H1 (cell line): Measurements from ENCODE around the gene SEC14L3. TPM values are rescaled to one million over a fixed set of nuclear protein-coding genes. Genes with fewer than 3 reads are reported as not detected.

Experiments used
- CTCF ChIA-PET: fragments of 300-600 bp; sonication (Branson Sonifier 250); formaldehyde crosslinking; loops from one replicate; lab custom pipeline; 2021; ENCODE audit not compliant: partially characterized antibody; lab: Charles Lee
- POLR2A ChIA-PET: fragments of 300-600 bp; sonication (Branson Sonifier 250); formaldehyde crosslinking; loops from one replicate; lab custom pipeline; 2021; ENCODE audit warnings: inconsistent platforms; ENCODE audit not compliant: partially characterized antibody; lab: Charles Lee
- DNase-seq, 2 experiments: peaks; one replicate each; pipeline versions ENCODE4 v3.0.0 to v3.0.0-alpha.2; 2010 to 2022; ENCODE audit warnings: low spot score in 2 of 2, low read depth in 1 of 2, mixed read lengths in 1 of 2
- FAIRE-seq: peaks from 2 replicates; lab custom pipeline; 2011; peaks lifted over from hg19 to GRCh38; lab: Jason Lieb, UNC
- H2AFZ ChIP-seq: 2 replicates; pipeline ENCODE4 v1.8.1; 2012; ENCODE audit warnings: low read length, inconsistent platforms
- H2AK5ac ChIP-seq: 2 replicates; pipeline ENCODE4 v1.6.1; 2013; ENCODE audit warnings: low read depth, low read length
- H2BK120ac ChIP-seq: replicated peaks from 2 replicates; pipeline ENCODE3; 2013; ENCODE audit warnings: low read depth, low read length, inconsistent platforms
- H2BK12ac ChIP-seq: 2 replicates; pipeline ENCODE4 v1.6.1; 2013; ENCODE audit warnings: low read depth, low read length
- H2BK15ac ChIP-seq: 2 replicates; pipeline ENCODE4 v1.6.1; 2013; ENCODE audit warnings: low read length
- H2BK20ac ChIP-seq: 2 replicates; pipeline ENCODE4 v1.6.1; 2013; ENCODE audit warnings: low read length
- H2BK5ac ChIP-seq: 2 replicates; pipeline ENCODE4 v1.6.1; 2013; ENCODE audit warnings: low read depth, low read length
- H3K14ac ChIP-seq: 2 replicates; pipeline ENCODE4 v1.6.1; 2013; ENCODE audit warnings: inconsistent platforms; ENCODE audit not compliant: insufficient read length
- H3K18ac ChIP-seq: 2 replicates; pipeline ENCODE4 v1.6.1; 2013; ENCODE audit warnings: low read length; ENCODE audit errors: extremely low read depth
- H3K23ac ChIP-seq: 2 replicates; pipeline ENCODE4 v1.6.1; 2013; ENCODE audit warnings: inconsistent platforms; ENCODE audit not compliant: insufficient read length
- H3K23me2 ChIP-seq: 2 replicates; pipeline ENCODE4 v1.6.1; 2013; ENCODE audit warnings: low read depth, low read length
- H3K27ac ChIP-seq: 2 replicates; pipeline ENCODE4 v1.6.1; 2011; ENCODE audit warnings: low read depth, low read length, inconsistent platforms
- H3K27me3 ChIP-seq, 4 experiments: replicated peaks in 1 of 4; 1 replicate in 1 of 4; 2 replicates in 3 of 4; pipeline versions ENCODE4 v1.6.1 to v1.8.1; 2011 to 2013; ENCODE audit warnings: low read length in 3 of 4, mild to moderate bottlenecking in 3 of 4, inconsistent platforms in 2 of 4, mixed read lengths in 2 of 4, moderate library complexity in 1 of 4; ENCODE audit not compliant: control insufficient read depth in 3 of 4, insufficient read depth in 3 of 4; ENCODE audit errors: extremely low read depth in 1 of 4
- H3K36me3 ChIP-seq, 4 experiments: 2 replicates each; pipeline versions ENCODE4 v1.6.1 to v1.8.1; 2011 to 2013; ENCODE audit warnings: mild to moderate bottlenecking in 4 of 4, low read length in 3 of 4, moderate library complexity in 2 of 4, control low read depth in 1 of 4, inconsistent platforms in 1 of 4; ENCODE audit not compliant: insufficient read depth in 4 of 4, control insufficient read depth in 2 of 4
- H3K4ac ChIP-seq: replicated peaks from 2 replicates; pipeline ENCODE3; 2013; ENCODE audit warnings: low read length, low read depth, mixed read lengths, inconsistent platforms; ENCODE audit not compliant: insufficient read length
- H3K4me1 ChIP-seq, 4 experiments: replicated peaks in 1 of 4; 1 replicate in 1 of 4; 2 replicates in 3 of 4; pipeline versions ENCODE4 v1.6.1 to v1.8.1; 2011 to 2013; ENCODE audit warnings: low read length in 3 of 4, inconsistent platforms in 2 of 4, mixed read lengths in 1 of 4; ENCODE audit not compliant: insufficient read depth in 4 of 4, control insufficient read depth in 3 of 4
- H3K4me2 ChIP-seq, 2 experiments: 2 replicates each; pipeline versions ENCODE4 v1.6.1 to v1.8.1; 2011 to 2013; ENCODE audit warnings: low read depth in 2 of 2, low read length in 2 of 2, control low read depth in 1 of 2, inconsistent platforms in 1 of 2, mild to moderate bottlenecking in 1 of 2; ENCODE audit not compliant: insufficient read depth in 1 of 2
- H3K4me3 ChIP-seq, 4 experiments: fragments of 200-600, 300-600 bp in 1 of 4; sonication (generic), shearing (Covaris generic), sonication (Bioruptor Twin) in 1 of 4; 2 replicates each; pipeline versions ENCODE4 v1.5.1 to v1.8.1; 2011 to 2016; ENCODE audit warnings: low read length in 4 of 4, low read depth in 3 of 4, control low read depth in 2 of 4, inconsistent platforms in 2 of 4, mild to moderate bottlenecking in 2 of 4, mixed read lengths in 1 of 4, moderate library complexity in 1 of 4; ENCODE audit not compliant: insufficient read depth in 2 of 4; ENCODE audit errors: extremely low read depth in 1 of 4
- H3K56ac ChIP-seq: replicated peaks from 2 replicates; pipeline ENCODE3; 2013; ENCODE audit warnings: low read depth, mild to moderate bottlenecking, mixed read lengths, low read length, inconsistent platforms; ENCODE audit not compliant: insufficient read length
- H3K79me1 ChIP-seq: 2 replicates; pipeline ENCODE4 v1.6.1; 2013; ENCODE audit warnings: low read depth, low read length, control low read depth
- H3K79me2 ChIP-seq, 2 experiments: 2 replicates each; pipeline versions ENCODE4 v1.6.1 to v1.8.1; 2012 to 2013; ENCODE audit warnings: low read length in 2 of 2, mild to moderate bottlenecking in 2 of 2, inconsistent platforms in 1 of 2; ENCODE audit not compliant: insufficient read depth in 2 of 2, control insufficient read depth in 1 of 2
- H3K9ac ChIP-seq, 4 experiments: replicated peaks in 1 of 4; 1 replicate in 1 of 4; 2 replicates in 3 of 4; pipeline versions ENCODE4 v1.6.1 to v1.8.1; 2011 to 2013; ENCODE audit warnings: low read depth in 3 of 4, low read length in 3 of 4, control low read depth in 2 of 4, mild to moderate bottlenecking in 2 of 4, moderate library complexity in 2 of 4, inconsistent platforms in 1 of 4; ENCODE audit errors: extremely low read depth in 1 of 4
- H3K9me3 ChIP-seq, 2 experiments: 2 replicates each; pipeline versions ENCODE4 v1.6.1 to v1.8.1; 2012 to 2013; ENCODE audit warnings: mild to moderate bottlenecking in 2 of 2, moderate library complexity in 2 of 2, control low read depth in 1 of 2, inconsistent platforms in 1 of 2, low read depth in 1 of 2, low read length in 1 of 2, mixed read lengths in 1 of 2; ENCODE audit not compliant: insufficient read depth in 2 of 2
- H4K20me1 ChIP-seq, 2 experiments: replicated peaks in 1 of 2; 2 replicates each; pipeline versions ENCODE3 to v1.8.1; 2011 to 2013; ENCODE audit warnings: inconsistent platforms in 2 of 2, low read length in 2 of 2, mild to moderate bottlenecking in 1 of 2; ENCODE audit not compliant: insufficient read depth in 2 of 2, control insufficient read depth in 1 of 2
- H4K5ac ChIP-seq: 2 replicates; pipeline ENCODE4 v1.6.1; 2013; ENCODE audit warnings: low read length, low read depth, mixed read lengths, inconsistent platforms; ENCODE audit not compliant: insufficient read length
- H4K8ac ChIP-seq: 2 replicates; pipeline ENCODE4 v1.8.0; 2013; ENCODE audit warnings: mild to moderate bottlenecking, moderate library complexity, low read length, inconsistent platforms; ENCODE audit not compliant: insufficient read depth; ENCODE audit errors: extremely low read depth
- H4K91ac ChIP-seq: replicated peaks from 2 replicates; pipeline ENCODE3; 2013; ENCODE audit warnings: low read length, mixed read lengths, inconsistent platforms; ENCODE audit not compliant: insufficient read length
- MAFK ChIP-seq: IDR thresholded peaks from 2 replicates; pipeline ENCODE4 v1.6.1; 2012; ENCODE audit warnings: low read depth, mild to moderate bottlenecking, improper control_type of control experiment, low read length
- ZNF274 ChIP-seq: IDR thresholded peaks from 2 replicates; pipeline ENCODE4 v1.7.0; 2012; ENCODE audit warnings: low read length, borderline replicate concordance; ENCODE audit errors: extremely low read depth
- WGBS, 2 experiments: shearing (Covaris generic) in 1 of 2; methylation state at CpG; one replicate each; pipeline versions ENCODE4 v1.1.6 to v1.1.7; 2013 to 2015; ENCODE audit warnings: low lambda C conversion rate in 2 of 2, mixed read lengths in 2 of 2, inconsistent platforms in 1 of 2, low coverage in 1 of 2, missing lambda C conversion rate in 1 of 2; ENCODE audit not compliant: insufficient replicate concordance in 2 of 2, insufficient coverage in 1 of 2, insufficient read length in 1 of 2; ENCODE audit errors: extremely low coverage in 1 of 2, missing lambda C conversion rate in 1 of 2; 5-methylcytosine and 5-hydroxymethylcytosine counted together
- polyA plus RNA-seq, 7 experiments: library from polyadenylated mRNA; depleted of rRNA in 3 of 7; stranded (reverse) in 5 of 7; unstranded in 2 of 7; fragments of >200 nt in 5 of 7; fragments of 200-250 nt in 2 of 7; gene quantifications; 1 replicate in 5 of 7; 2 replicates in 1 of 7; 4 replicates in 1 of 7; pipeline versions ENCODE4 v1.2.1 to v1.2.3, GENCODE V29; 2011 to 2013; ENCODE audit warnings: missing spikeins in 2 of 7, mixed read lengths in 2 of 7
- total RNA-seq: library from RNA; stranded (reverse); fragmentation: NEBNext Ultra II Directional; extraction: Animal tissue kit (Norgen Biotek cat#: 25700); gene quantifications from 2 replicates; pipeline ENCODE4 v1.2.1, GENCODE V29; 2021
- TF ChIP-seq, protein P1 (sequence below): IDR thresholded peaks from 2 replicates; pipeline ENCODE4 v1.6.1; 2012; ENCODE audit warnings: low read length, inconsistent platforms
- TF ChIP-seq, protein P2 (sequence below), 3 experiments: IDR thresholded peaks; 1 replicate in 2 of 3; 2 replicates in 1 of 3; pipeline versions ENCODE4 v1.5.1 to v1.6.1; 2011; ENCODE audit warnings: low read length in 3 of 3, mild to moderate bottlenecking in 3 of 3, inconsistent platforms in 2 of 3, low read depth in 1 of 3, moderate library complexity in 1 of 3; ENCODE audit not compliant: insufficient read depth in 1 of 3; ENCODE audit errors: control extremely low read depth in 1 of 3

The SEC14L3 gene
- total and polyA plus RNA-seq, 2 of the 8 experiments (the other 6 are each of a cell fraction or from before 2014, with no cell fraction given) = not detected

DNA sequence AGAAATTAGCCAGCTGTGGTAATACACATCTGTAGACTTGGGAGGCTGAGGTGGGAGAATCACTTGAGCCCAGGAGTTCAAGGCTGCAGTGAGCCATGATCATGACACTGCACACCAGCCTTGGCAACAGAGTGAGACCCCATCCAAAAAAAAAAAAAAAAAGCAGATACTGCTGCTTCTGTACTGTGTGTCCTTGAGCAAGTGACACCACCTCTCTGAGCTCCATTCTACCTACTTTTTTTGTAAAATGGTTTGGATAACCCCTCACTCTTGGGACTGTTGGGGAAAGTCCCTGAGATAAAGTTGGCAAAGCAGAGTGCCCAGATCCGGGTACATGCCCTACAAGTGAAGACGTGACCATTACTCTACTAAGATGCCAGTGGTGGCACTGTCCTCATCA is 2.7 kb downstream of the SEC14L3 start:
- no peak overlapping the region for H2BK120ac ChIP-seq
- H3K79me1 ChIP-seq = no peaks in the 10 kb centered on the region
- FAIRE-seq = no peak
- TF ChIP-seq, protein P1, sequence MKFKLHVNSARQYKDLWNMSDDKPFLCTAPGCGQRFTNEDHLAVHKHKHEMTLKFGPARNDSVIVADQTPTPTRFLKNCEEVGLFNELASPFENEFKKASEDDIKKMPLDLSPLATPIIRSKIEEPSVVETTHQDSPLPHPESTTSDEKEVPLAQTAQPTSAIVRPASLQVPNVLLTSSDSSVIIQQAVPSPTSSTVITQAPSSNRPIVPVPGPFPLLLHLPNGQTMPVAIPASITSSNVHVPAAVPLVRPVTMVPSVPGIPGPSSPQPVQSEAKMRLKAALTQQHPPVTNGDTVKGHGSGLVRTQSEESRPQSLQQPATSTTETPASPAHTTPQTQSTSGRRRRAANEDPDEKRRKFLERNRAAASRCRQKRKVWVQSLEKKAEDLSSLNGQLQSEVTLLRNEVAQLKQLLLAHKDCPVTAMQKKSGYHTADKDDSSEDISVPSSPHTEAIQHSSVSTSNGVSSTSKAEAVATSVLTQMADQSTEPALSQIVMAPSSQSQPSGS = no peak
- TF ChIP-seq MAFK = no peak
- TF ChIP-seq, protein P2, sequence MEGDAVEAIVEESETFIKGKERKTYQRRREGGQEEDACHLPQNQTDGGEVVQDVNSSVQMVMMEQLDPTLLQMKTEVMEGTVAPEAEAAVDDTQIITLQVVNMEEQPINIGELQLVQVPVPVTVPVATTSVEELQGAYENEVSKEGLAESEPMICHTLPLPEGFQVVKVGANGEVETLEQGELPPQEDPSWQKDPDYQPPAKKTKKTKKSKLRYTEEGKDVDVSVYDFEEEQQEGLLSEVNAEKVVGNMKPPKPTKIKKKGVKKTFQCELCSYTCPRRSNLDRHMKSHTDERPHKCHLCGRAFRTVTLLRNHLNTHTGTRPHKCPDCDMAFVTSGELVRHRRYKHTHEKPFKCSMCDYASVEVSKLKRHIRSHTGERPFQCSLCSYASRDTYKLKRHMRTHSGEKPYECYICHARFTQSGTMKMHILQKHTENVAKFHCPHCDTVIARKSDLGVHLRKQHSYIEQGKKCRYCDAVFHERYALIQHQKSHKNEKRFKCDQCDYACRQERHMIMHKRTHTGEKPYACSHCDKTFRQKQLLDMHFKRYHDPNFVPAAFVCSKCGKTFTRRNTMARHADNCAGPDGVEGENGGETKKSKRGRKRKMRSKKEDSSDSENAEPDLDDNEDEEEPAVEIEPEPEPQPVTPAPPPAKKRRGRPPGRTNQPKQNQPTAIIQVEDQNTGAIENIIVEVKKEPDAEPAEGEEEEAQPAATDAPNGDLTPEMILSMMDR (IDR thresholded peaks at IDR 0.05; ENCODE audit: control extremely low read depth in 1 of 3, insufficient read depth in 1 of 3, low read depth in 1 of 3, low read length in 3 of 3) = no peak
- TF ChIP-seq ZNF274 = no peak
- TF ChIP-seq, all 59 proteins: peak for 0
- Histone ChIP-seq H2AK5ac (no peak overlapping the region), H3K27ac (no peak overlapping the region), H3K4ac (no peak overlapping the region), H3K4me3 (no peak overlapping the region), H2AFZ (no peak overlapping the region), H4K20me1 (no peaks in the 10 kb centered on the region), H2BK12ac (no peak overlapping the region), H3K23ac (no peak overlapping the region), H2BK20ac (no peak overlapping the region), H4K91ac (no peak overlapping the region), H4K5ac (no peak overlapping the region), H3K36me3 (no peaks in the 10 kb centered on the region), H3K27me3 (peaks cover 0 to 2% (median 0%) of the 10 kb centered on the region in 4 experiments; a peak in 3 of 7 replicates), H3K4me1 (no peaks in the 10 kb centered on the region; a peak in 1 of 7 replicates), H3K9ac (no peak overlapping the region), H2BK15ac (no peak overlapping the region), H3K14ac (no peak overlapping the region), H3K56ac (no peak overlapping the region), H4K8ac (no peak overlapping the region), H3K9me3 (no peaks in the 10 kb centered on the region), H3K79me2 (no peaks in the 10 kb centered on the region), H3K18ac (no peak overlapping the region), H3K4me2 (no peak overlapping the region), H2BK5ac (no peak overlapping the region), H3K23me2 (peaks cover 3% of the 10 kb centered on the region; the same call in 1 of the 2 replicates)
- ChIA-PET POLR2A (interaction anchor here (1.1 kb wide), 1 partner anchor 57 kb away, joined by 4 read pairs; no protein-coding TSS in a partner anchor), CTCF (interaction anchor here (1.0 to 2.8 kb wide), 3 partner anchors 17 to 71 kb away, joined by 3 to 12 read pairs (median 6); no protein-coding TSS in a partner anchor)
- no peak for DNase-seq
- 69% methylated on average over 2 of the region's 2 CpGs; no CpG with 5 or more reads in 1 of the 2 experiments for WGBS, 2 experiments
